Duodenal mucosa (tissue), 2 donors: ENCODE results near the gene FOCAD.
A peak's percentile ranks its signal among the peaks of the same experiment; 100 is the strongest.
"Not testable (repeated sequence)": the region's sequence is repeated elsewhere in the genome, so short reads cannot be mapped to it uniquely, and the experiment has no call there.

ENCODE experiments used
- H3K27ac ChIP-seq: one replicate; pipeline ENCODE4 v1.7.0; 2013; ENCODE audit warnings: low read depth, low read length
- H3K27me3 ChIP-seq, 2 donors: one replicate each; pipeline ENCODE4 v1.7.0; 2013; ENCODE audit warnings: low read length in 2 of 2, control low read depth in 1 of 2; ENCODE audit not compliant: insufficient read depth in 2 of 2, control insufficient read depth in 1 of 2
- H3K36me3 ChIP-seq, 2 donors: one replicate each; pipeline ENCODE4 v1.7.0; 2013; ENCODE audit warnings: low read length in 2 of 2, control low read depth in 1 of 2; ENCODE audit not compliant: insufficient read depth in 2 of 2, control insufficient read depth in 1 of 2
- H3K4me1 ChIP-seq, 2 donors: one replicate each; pipeline ENCODE4 v1.7.0; 2013; ENCODE audit warnings: low read length in 2 of 2, control low read depth in 1 of 2; ENCODE audit not compliant: insufficient read depth in 2 of 2, control insufficient read depth in 1 of 2
- H3K4me3 ChIP-seq, 2 donors: one replicate each; pipeline ENCODE4 v1.7.0; 2013; ENCODE audit warnings: low read length in 2 of 2, low read depth in 1 of 2
- H3K9ac ChIP-seq, 2 donors: one replicate each; pipeline ENCODE4 v1.7.0; 2013; ENCODE audit warnings: low read length in 2 of 2, low read depth in 1 of 2
- H3K9me3 ChIP-seq, 2 donors: one replicate each; pipeline ENCODE4 v1.7.0; 2013; ENCODE audit warnings: low read length in 2 of 2, control low read depth in 1 of 2; ENCODE audit not compliant: control insufficient read depth in 1 of 2

FOCAD gene

DNA sequence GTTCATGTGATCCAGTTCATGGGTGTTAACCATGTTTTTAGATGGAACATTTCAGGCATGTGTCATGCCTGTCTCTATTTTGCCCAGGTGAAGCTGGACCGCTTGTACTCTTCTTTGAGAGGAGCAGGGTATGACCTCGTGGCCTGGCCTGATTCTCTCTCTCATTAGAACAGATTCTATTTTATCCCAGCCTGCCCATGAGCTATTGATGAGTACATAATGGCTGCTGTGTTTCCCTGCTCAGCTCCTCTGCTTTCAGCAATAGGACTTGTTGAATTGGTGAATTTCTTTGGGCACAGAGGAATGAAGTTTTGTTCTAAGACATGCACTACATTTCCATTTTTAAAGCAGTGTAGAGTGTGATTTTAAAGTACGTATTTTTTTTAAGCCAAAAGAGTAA lies 261.2 kb downstream of the FOCAD start:
- Histone ChIP-seq H3K4me1 (no peaks in the 10 kb centered on the region), H3K9ac (no peak overlapping the region), H3K36me3 (peaks cover 4 to 5% of the 10 kb centered on the region in 2 donors), H3K4me3 (no peak overlapping the region), H3K27me3 (no peaks in the 10 kb centered on the region), H3K27ac (no peak overlapping the region), H3K9me3 (no peaks in the 10 kb centered on the region)

DNA sequence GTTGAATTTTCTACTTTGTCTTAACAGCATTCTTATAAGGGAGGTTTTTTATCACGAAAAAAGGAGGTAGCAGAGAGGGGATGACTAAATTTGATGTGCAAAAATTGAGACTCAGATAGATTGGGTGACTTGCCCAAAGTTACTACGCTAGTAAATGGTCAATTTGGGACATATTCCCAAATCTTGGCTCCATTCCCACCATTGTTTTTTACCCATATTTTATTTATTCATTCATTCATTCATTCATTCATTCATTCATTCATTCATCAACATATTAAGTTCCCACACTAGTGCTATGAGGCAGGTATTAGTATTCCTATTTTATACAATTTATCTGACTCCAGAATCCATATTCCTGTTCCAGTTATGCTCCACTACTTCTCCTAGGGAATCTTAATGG lies 261.8 kb downstream of the FOCAD start:
- Histone ChIP-seq H3K4me1 (no peaks in the 10 kb centered on the region), H3K27ac (no peak overlapping the region), H3K9ac (no peak overlapping the region), H3K36me3 (peaks cover 4 to 5% of the 10 kb centered on the region in 2 donors), H3K4me3 (no peak overlapping the region), H3K27me3 (no peaks in the 10 kb centered on the region), H3K9me3 (no peaks in the 10 kb centered on the region)

DNA sequence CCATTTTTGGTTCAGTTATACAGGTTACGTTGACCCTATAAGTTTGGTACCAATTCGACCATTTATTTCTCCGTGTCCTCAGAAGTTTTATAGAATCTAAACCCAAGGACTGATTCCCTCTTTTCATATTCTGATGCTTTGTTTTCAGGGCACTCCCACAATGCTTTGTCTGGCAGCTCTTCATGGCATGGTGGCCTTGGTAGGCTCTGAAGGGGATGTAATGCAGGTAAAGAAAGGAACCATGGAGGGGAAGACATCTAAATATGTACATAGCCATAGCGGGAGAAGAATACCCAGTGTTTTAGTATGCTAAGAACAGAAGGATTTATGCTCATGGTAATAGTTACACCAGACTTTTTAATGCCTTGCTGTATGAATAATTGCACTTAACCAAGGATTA lies 264.6 kb downstream of the FOCAD start:
- H3K27ac ChIP-seq: no peak overlapping the region
- H3K4me1 ChIP-seq: no peaks in the 10 kb centered on the region
- H3K9me3 ChIP-seq: no peaks in the 10 kb centered on the region
- H3K36me3 ChIP-seq: peaks cover 15 to 32% of the 10 kb centered on the region in 2 donors
- H3K9ac ChIP-seq: no peak overlapping the region
- no peak overlapping the region for H3K4me3 ChIP-seq
- no peaks in the 10 kb centered on the region for H3K27me3 ChIP-seq

DNA sequence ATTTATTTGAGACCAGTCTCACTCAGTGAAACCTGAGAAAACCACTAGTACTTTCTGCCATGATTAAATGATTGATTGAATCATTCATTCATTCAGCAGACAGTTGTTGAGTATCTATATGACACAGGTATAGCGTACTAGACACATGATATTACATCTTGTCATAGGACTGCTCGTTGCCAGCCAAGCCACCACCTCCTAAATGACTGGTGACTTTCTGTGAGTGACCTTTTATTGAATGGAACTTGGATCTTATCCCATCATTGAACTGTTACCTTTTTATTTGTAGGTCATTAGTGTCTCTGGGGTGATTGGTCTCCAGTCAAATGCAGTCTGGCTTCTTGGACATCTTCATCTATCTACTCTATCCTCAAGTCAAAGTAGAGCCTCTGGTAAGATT lies 266.6 kb downstream of the FOCAD start:
- Histone ChIP-seq H3K36me3 (peaks cover 15 to 28% of the 10 kb centered on the region in 2 donors), H3K27ac (no peak overlapping the region), H3K27me3 (no peaks in the 10 kb centered on the region), H3K9ac (no peak overlapping the region), H3K4me1 (no peaks in the 10 kb centered on the region), H3K9me3 (no peaks in the 10 kb centered on the region), H3K4me3 (no peak overlapping the region)

DNA sequence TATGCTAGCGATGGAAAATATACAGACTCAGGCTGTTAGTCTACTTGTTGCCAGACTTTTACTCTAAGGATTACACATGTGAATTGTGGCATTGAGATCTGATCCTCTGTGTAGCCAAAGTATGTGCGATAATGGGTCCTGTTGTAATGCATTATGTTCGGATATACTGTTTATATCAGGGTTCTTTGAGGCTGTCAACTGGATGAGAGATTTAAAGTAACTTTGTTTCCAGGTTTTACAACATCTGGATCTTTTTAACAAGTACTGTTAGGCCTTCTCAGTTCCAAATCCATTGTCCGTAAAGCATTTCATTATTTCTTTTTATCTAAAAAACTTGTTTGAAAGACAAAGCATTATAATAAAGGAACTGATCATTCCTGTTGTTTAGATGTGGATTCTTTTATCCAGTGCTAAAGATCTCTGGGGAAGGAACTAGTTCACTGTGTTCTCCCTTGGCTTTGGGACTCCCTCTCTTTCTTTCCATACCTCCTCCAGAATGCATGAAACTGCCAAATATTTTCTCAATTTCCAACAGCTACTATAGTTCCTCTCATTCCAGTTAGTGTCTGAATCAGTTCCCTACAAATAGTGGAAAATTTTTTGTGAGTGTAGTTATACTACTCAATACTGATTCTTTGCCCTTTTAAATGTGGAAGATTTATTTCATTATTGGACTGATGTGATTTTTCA lies 278.6 kb downstream of the FOCAD start:
- no peak overlapping the region for H3K27ac ChIP-seq
- H3K9ac ChIP-seq: no peak overlapping the region
- H3K4me1 ChIP-seq: no peaks in the 10 kb centered on the region

DNA sequence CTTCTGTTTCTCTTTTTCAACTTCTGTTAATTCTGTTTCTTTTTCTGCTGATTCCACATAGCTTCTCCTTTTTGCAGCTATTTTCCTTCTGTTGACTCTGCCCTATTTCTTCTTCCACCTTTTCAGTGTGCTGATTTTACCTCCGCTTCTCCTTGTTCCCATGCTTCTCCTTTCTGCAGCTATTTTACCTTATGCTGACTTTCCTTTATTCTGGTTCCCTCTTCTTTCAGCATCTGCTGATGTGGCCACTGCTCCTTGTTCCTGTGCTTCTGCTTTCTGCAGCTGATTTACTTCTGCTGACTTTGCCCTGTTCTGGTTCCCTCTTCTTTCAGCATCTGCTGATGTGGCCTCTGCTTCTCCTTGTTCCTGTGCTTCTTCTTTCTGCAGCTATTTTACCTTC lies 288.6 kb downstream of the FOCAD start:
- Histone ChIP-seq H3K9me3 (peaks cover 0 to 2% of the 10 kb centered on the region in 2 donors), H3K36me3 (peaks cover 0 to 4% of the 10 kb centered on the region in 2 donors), H3K27me3 (no peaks in the 10 kb centered on the region), H3K27ac (no peak overlapping the region), H3K9ac (no peak overlapping the region), H3K4me1 (no peaks in the 10 kb centered on the region), H3K4me3 (no peak overlapping the region)

More for the DNA sequence above, 278.6 kb downstream of the FOCAD start:
- H3K4me3 ChIP-seq: no peak overlapping the region
- H3K27me3 ChIP-seq: no peaks in the 10 kb centered on the region
- H3K9me3 ChIP-seq: no peaks in the 10 kb centered on the region
- peaks cover 0 to 2% of the 10 kb centered on the region in 2 donors for H3K36me3 ChIP-seq

DNA sequence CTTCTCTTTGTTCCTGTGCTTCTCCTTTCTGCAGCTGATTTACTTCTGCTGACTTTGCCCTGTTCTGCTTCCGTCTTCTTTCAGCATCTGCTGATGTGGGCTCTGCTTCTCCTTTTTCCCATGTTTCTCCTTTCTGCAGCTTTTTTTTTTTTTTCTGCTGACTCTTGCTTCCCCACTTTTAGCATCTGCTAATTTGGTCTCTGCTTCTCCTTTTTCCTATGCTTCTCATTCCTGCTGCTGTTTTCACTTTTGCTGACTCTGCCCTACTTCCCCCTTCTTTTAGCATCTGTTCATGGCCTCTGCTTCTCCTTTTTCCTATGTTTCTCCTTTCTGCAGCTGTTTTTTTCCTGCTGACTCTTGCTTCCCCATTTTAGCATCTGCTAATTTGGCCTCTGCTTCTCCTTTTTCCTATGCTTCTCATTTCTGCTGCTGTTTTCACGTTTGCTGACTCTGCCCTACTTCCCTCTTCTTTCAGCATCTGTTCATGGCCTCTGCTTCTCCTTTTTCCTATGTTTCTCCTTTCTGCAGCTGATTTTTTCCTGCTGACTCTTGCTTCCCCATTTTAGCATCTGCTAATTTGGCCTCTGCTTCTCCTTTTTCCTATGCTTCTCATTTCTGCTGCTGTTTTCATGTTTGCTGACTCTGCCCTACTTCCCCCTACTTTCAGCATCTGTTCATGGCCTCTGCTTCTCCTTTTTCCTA lies 289.3 kb downstream of the FOCAD start:
- H3K27me3 ChIP-seq, H3K9me3 ChIP-seq, H3K4me3 ChIP-seq, H3K36me3 ChIP-seq, H3K9ac ChIP-seq, H3K4me1 ChIP-seq, H3K27ac ChIP-seq: not testable (repeated sequence)

DNA sequence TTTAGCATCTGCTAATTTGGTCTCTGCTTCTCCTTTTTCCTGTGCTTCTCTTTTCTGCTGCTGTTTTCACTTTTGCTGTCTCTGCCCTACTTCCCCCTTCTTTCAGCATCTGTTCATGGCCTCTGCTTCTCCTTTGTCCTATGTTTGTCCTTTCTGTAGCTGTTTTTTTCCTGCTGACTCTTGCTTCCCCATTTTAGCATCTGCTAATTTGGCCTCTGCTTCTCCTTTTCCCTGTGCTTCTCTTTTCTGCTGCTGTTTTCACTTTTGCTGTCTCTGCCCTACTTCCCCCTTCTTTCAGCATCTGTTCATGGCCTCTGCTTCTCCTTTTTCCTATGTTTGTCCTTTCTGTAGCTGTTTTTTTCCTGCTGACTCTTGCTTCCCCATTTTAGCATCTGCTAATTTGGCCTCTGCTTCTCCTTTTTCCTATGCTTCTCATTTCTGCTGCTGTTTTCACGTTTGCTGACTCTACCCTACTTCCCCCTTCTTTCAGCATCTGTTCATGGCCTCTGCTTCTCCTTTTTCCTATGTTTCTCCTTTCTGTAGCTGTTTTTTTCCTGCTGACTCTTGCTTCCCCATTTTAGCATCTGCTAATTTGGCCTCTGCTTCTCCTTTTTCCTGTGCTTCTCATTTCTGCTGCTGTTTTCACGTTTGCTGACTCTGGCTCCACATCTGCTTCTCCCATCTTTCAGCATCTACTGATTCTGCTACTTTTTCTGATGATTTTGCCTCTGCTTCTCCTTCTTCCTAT lies 290.3 kb downstream of the FOCAD start:
- not testable (repeated sequence) for H3K4me3 ChIP-seq, H3K36me3 ChIP-seq, H3K9me3 ChIP-seq, H3K9ac ChIP-seq, H3K27me3 ChIP-seq, H3K27ac ChIP-seq, H3K4me1 ChIP-seq

DNA sequence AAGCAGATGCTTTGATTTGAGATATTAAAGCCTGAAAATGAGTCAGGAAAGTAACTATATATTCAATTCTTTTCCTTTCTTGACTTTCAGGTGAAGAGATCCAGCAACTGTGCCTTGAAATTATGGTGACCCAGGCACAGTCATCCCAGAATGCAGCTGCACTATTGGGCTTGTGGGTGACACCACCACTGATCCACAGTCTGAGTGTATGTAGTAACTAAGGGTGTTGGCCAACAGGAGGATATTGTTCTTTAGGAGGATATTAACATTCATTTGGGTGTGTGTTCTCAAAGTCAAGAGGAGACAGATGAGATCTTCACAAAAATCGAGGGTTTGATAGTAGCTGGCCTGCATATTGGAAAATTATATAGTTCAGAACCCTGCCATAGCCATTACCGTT lies 294.2 kb downstream of the FOCAD start:
- H3K9ac ChIP-seq: no peak overlapping the region
- no peaks in the 10 kb centered on the region for H3K9me3 ChIP-seq
- no peak overlapping the region for H3K27ac ChIP-seq
- H3K27me3 ChIP-seq: no peaks in the 10 kb centered on the region
- H3K4me1 ChIP-seq: no peaks in the 10 kb centered on the region
- no peak overlapping the region for H3K4me3 ChIP-seq
- peaks cover 0 to 4% of the 10 kb centered on the region in 2 donors for H3K36me3 ChIP-seq

DNA sequence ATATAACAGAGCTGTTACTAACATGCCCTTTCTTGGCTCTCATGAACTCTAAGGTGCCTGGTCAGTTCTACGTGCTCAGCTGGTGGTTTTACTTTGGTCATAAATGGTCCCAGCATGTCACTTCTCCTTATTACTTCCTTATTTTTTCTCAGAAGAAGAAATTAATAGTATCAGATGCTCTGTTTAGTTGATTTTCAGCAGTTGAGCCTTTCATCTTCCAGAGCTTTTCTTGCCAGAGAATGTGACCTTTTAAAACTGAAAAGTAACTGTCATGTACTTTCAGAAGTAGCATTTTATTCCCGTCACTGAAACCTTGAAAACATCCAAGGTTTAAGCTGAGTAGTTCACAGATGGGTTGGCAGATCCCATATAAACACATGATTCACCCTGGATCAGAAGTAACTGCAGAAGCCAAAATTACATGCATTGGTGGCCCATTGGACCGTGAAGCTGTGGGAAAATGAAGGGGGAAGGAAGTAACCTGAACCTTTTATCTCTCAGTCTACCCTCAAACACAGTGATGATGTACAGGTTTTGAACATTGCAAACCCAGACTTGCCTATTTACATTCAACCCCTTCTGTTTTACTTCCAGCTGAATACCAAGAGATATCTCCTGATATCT lies 296.9 kb downstream of the FOCAD start:
- H3K4me3 ChIP-seq: no peak overlapping the region
- H3K36me3 ChIP-seq: peaks cover 0 to 4% of the 10 kb centered on the region in 2 donors
- peak overlapping the region; percentile 22 for H3K27ac ChIP-seq
- H3K9ac ChIP-seq: no peak overlapping the region
- H3K9me3 ChIP-seq: no peaks in the 10 kb centered on the region
- no peaks in the 10 kb centered on the region for H3K27me3 ChIP-seq
- H3K4me1 ChIP-seq: no peaks in the 10 kb centered on the region
